GM19438 (cell line): Measurements from ENCODE around the gene DLGAP1.
"Not testable (repeated sequence)": the region's sequence is repeated elsewhere in the genome, so short reads cannot be mapped to it uniquely, and the experiment has no call there.

Experiments used
- ATAC-seq: cut with Tn5 transposase; IDR thresholded peaks from one replicate; pipeline ENCODE4 v1.9.1; 2021; ENCODE audit warnings: low read depth; ENCODE audit not compliant: unreplicated experiment

Gene DLGAP1

DNA sequence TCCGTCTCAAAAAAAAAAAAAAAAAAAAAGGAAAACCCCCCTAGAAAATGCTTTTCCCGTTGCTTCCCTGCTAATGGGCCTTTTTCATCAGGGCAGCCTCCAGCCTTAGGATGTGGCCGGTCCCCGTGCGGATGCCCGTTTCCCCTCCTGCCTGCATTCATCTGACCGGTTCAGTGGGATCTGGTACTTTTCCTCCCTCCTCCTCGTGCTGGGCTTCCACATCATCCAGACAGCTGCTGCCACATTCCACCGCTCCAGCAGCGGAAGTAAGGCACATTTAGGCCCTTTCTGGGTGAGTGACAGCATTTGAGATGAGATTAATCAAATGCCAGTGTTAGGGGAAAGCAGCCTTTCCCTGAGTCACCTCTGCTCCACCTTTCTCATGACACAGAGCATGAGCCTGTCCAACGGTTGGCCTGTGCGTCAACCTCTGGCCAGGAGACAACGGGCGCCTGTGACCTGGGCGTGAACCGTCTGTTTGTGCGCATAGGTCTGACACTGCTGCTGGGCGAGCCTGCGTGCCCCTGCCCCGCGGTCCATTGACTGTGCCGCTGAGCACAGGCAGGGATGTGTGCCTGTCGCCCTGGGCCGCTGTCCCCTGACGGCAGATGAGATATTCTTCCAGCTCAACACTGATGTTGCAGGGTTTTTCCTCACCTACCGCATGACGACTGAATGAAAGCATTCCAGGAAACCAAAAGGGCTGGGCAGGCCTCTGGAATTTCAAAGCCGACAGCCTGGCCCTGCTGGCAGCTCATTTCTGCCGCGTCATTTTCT, 831.1 kb downstream of the DLGAP1 start:
- no peak for ATAC-seq

DNA sequence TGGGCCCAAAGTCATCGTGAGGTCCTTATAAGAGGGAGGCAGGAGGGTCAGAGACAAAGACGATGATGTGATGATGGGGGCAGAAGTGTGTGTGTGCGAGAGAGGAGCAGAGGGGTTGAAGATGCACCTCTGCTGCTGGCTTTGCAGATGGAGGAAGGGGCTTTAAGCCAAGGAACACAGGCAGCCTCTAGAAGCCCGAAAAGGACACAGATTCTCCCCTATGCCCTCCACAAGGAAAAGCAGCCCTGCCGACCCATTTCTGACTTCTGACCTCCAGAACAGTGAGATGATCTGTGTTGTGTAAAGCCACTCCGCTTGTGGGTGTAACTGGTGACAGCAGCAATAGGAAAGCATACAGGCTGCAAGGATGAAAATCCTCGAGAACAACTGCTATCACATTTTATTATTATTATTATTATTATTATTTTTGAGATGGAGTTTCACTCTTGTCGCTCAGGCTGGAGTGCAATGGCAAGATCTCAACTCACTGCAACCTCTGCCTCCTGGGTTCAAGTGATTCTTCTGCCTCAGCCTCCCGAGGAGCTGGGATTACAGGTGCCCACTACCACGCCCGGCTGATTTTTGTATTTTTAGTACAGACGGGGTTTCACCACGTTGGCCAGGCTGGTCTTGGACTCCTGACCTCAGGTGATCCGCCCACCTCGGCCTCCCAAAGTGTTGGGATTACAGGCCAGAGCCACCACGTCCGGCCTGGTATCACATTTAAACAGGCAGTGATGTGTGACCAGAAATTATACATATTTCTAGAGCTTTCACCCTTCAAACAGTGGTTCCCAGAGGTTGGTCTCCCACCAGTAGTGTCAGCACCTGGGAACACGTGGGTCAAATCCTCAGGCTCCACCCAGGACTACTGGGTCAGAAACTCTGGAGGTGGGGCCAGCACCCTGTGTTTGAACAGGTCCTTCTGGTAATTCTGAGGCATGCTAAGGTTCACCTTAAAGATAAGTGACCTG, 834.7 kb downstream of the DLGAP1 start:
- ATAC-seq: no peak

DNA sequence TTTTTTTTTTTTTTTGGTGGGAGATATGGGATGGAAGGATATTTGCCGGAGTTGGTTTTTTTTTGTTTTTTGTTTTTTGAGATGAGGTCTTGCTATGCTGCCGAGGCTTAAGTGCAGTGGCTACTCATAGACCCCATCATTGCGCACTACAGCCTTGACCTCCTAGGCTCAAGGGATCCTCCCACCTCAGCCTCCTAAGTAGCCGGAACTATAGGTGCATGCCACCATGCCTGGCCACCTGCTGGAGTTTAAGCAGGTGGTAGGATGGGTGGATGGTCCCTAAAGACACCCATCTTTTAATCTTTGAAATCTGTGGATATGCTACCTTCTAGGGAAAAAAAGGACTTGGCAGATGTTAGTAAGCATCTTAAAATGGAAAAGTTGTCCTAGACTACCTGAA, 835.4 kb downstream of the DLGAP1 start:
- ATAC-seq: no peak

DNA sequence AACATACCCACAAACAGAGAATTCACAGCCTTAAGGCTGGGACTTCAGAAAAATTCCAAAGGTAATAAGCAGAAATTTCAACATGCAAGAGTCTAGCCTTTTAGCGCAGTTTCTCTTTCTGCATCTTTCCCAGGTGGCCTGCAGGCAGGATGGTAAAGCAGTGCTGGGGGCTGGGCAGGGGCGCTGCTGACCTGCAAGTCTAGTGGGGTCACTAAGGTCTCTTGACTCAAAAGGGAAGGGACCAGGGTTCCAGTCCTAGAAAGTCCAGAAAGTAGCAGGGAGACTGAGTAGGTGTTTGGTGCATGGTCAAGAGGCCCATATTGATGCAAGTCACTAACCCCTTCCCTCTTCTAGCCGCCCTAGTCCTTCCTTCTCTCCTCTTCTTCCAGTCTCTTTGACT, 835.9 kb downstream of the DLGAP1 start:
- ATAC-seq: no peak

DNA sequence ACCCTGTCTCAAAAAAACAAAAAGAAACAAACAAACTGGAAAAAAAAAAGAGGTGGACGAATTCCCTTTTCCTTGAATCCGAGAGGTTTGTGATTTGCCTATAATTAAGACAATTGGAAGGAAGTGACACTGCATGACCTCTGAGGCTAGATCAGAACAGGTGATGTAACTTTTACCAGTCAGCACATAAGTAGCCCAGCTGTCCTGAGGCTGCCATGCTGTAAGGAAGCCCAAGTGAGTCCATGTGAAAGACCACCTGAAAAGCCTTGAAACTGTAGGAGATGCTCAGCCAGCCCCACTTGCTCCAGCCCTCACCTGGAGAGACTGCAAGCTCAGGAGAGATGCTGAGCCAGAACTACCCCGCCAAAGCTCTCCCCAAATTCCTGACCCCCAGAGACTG, 838.4 kb downstream of the DLGAP1 start:
- no peak for ATAC-seq

DNA sequence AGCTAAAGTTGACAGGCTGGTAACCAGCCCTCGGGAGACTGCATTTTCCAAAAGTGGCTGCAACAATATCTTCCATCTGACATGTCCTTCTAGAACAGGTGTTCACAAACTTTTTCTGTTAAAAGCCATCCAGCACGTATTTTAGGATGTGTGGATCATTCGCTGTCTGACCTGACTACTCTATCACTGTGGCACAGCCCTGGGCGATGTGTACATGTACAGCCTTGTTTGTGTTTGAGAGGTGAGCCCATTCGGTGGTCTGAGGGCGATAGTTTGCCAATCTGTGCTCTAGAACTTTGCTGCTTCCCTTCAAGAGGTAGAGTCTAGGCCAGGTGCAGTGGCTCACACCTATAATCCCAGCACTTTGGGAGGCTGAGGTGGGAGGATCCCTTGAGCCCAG, 839.0 kb downstream of the DLGAP1 start:
- ATAC-seq: no peak

DNA sequence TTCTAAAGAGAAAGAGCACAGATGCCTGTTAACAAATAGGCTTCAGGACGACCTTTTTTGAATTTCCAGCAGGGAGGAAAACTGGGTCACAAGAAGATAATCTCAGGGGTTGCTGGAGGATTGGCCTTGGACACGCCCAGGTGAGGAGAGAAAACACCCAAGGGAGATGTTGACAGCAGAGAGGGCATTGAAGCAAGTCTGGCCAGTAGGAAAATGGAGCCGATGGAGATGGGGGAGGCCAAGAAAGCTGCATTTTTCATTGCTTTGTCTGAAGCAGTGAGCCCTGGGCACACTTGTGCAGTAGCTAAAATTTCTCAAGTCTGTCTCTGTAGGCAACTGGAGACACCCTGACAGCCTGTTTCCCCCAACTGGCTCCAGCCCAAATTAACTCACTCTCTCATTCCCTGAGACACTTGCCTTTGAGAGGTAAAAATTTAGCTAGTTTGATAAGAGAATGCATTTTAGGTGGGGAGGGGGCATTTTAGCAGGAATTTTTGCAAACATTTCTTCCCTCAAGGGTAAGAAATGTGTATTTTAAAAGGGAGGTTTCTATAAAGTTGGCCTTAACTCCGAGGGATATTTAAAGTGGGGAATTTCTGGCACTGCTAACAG, 839.6 kb downstream of the DLGAP1 start:
- ATAC-seq: no peak

DNA sequence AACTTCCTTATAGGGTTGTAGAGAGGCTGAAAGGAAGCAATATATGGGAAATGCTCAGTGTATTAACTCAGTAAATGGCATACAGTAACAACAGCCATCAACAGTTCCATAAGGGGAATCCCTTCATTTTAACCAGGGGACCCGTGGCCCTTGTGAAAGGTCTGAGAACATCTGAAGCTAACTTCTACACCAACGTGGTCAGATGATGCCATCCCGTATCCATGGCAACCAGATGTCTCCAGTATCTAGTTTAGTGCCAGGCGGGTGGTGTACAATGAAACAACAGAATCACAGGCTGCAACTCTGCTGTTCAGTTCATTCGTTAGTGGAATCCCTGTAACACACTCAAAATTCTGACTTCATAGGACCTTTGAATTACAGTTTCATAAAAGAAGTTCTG, 842.8 kb downstream of the DLGAP1 start:
- ATAC-seq: no peak

DNA sequence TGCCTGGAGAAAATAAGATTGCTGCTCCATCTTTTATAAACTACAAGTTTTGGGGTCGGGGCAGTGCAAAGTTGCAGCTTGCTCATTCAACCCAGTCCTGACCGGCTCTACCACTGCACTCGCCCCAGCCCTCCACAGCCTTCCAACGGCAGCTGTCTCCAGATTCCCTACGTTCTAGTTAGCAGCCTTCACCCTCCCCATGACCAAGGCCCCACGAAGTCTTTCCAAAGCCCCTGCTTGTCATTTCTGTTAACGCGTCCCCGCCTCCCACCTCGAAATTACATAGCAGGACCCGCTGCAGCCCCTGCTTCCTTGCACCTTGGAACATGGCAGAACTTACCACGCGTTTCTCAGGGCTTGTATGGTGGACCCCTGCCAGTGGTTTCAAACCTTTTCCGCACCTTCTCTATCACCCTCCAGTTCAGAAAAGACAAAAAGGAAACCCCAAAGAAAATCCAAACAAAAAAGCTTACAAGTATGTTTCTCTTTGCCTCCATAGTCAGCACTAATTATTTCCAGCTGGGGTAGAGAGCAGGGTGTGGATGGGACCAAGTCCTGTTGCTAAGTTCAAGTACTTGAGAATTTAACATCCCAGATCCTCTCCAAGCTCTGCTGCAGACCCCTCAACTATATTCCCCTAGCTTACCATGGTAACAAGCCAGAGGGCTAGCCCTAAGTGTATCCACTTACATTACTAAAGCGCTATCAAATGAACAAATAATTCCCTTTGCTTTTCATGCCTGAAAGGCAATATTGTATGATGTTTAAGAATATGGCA, 843.6 kb downstream of the DLGAP1 start:
- ATAC-seq: no peak

DNA sequence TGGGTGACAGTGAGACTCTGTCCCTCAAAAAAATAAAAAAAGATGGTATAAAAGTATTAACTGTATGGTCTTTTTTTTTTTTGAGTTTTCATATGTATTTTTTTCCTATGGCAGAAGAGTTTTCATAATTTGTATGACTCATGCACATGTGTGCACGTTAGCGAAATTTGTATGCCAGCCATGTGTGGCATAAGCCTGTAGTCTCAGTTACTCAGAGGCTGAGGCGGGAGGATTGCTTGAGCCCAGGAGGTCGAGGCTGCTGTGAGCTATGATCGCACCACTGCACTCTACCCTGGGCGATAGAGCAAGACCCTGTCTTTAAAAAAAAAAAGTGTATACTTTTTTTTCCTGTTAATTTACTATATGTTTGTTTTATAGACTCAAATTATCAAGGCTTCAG, 844.3 kb downstream of the DLGAP1 start:
- ATAC-seq: no peak

DNA sequence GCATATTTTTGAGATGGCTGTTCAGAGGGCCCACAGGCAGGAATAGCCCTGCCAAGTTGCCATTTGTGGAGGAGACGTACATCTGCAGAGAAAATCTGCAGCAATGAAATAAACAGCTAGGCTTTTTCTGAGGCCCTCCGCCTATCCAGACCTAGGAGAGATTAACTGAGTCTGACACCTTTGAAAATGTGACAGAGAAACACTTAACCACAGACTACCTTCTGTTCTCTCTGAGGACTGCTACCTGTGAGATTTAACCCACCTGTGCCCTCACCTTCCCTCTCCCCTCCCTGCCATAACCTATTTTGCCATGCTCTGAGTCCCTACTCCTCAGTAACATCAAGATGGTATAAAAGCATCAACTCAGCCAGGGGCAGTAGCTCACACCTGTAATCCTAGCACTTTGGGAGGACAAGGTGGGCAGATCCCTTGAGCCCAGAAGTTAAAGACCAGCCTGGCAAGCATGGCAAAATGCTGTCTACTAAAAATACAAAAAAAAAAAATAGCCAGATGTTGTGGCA, 844.9 kb downstream of the DLGAP1 start:
- ATAC-seq: no peak

DNA sequence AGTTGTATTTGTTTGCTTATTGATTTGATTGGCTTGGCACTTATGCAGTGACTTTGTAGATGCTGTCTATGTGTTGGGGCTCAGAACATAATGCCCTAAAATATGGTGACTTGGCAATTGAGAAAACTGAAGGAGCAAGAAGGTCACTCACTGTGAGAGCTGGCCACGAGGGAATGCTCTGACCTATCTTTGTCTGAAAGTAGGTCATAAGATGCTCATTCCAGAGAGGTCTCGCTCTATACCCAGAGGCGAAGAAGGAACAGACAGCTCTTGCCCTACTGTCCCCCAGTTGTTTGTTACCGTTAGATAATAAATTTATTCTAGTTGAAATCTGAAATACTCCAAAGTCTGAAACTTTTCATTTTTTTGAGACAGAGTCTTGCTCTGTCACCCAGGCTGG, 846.6 kb downstream of the DLGAP1 start:
- no peak for ATAC-seq

DNA sequence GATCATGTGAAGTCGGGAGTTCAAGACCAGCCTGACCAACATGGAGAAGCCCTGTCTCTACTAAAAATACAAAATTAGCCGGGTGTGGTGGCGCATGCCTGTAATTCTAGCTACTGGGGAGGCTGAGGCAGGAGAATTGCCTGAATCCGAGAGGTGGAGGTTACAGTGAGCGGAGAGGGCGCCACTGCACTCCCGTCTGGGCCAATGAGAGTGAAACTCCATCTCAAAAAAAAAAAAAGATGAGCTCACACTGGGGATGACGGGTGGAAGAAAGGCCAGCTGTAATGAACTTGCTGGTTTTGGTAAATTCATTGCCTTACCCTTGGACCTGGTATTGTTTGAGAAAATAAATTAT, 847.0 kb downstream of the DLGAP1 start:
- not testable (repeated sequence) for ATAC-seq

DNA sequence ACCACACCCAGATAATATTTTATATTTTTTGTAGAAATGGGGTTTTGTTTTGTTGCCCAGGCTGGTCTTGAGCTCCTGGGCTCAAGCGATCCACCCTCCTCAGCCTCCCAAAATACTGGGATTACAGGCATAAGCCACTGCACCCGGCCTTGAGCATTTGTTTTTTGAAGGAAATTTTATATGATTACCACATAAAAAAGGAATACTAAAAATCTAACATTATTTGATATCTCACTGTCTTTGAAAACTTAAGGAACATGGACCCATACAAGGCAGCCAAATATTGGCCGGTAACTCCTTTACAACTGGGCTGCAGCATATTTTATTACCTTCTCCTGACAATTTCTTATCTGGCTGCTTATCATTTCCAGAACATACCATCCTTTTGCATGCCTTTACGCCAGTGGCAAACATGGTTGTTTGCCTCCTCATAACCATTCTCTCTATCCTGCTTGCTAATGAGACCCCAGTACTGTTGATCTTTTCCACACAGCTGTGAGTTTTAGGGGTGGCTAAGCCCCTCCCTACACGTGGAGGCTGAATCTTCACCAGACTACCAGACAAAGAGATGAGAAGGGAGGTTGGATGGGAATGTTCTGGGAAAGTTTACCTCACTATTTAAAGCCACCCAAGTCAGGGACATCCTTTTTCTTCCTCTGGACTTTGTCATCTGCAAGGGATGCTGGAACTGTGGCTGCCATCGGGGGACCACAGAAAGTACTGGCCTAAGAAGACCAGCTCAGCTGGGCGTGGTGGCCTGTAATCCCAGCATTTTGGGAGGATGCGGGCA, 847.6 kb downstream of the DLGAP1 start:
- ATAC-seq: no peak

DNA sequence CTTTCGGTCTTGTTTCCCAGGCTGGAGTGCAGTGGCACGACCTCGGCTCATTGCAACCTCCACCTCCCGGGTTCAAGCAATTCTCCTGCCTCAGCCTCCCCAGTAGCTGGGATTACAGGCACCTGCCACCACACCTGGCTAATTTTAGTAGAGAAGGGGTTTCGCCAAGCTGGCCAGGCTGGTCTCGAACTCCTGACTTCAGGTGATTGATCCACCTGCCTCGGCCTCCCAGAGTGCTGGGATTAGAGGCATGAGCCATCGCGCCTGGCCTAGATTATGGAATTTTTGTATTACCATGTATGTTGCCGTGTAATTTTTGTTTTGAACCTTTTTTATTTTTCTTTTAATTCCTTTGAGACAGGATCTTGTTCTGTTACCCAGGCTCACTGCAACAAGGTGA, 848.2 kb downstream of the DLGAP1 start:
- ATAC-seq: not testable (repeated sequence)

DNA sequence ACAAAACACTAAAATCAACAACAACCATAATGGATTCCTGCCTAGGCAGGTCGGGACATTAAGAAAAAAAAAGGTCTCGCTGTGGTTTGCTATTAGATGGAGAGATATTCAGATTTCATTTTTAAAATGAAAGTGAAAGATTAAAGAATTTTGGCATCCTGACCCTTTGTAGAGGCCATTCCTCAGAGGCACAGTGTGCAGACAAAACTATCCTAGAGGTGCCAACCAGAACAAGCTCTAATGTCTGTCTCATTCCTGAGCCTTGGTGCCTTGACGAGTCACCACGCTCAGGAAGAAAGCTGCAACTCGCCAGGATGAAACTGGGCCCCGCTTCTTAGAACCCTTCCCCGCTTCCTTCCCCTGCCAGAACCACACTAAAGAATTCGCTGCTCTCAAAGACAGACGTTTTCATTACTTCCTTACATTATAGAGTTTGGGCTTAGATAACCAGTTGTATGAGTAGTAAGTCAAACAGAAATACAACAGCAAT, 849.1 kb downstream of the DLGAP1 start:
- no peak for ATAC-seq

DNA sequence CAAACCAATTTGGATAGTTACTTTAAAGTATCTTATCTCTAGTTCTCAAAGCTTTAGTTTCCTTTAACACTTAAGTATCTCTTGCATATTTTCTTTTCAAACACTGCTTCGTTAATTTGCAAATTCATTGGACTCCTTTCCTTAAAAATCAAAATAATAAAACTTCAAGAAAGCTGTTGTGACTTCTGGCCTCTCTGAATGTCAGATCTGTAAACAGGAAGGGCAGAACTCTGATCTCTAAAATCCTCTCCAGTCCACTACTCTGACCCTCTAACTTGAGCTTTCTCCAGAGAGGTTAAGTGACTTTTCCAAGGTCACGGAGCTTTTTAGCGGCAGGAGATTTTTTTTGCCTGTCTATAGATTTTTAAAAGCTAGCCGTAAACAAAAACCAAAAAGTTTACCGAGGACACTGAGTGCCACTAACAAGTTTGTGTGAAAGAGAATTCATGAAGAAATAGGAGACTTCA, 849.6 kb downstream of the DLGAP1 start:
- ATAC-seq: no peak

DNA sequence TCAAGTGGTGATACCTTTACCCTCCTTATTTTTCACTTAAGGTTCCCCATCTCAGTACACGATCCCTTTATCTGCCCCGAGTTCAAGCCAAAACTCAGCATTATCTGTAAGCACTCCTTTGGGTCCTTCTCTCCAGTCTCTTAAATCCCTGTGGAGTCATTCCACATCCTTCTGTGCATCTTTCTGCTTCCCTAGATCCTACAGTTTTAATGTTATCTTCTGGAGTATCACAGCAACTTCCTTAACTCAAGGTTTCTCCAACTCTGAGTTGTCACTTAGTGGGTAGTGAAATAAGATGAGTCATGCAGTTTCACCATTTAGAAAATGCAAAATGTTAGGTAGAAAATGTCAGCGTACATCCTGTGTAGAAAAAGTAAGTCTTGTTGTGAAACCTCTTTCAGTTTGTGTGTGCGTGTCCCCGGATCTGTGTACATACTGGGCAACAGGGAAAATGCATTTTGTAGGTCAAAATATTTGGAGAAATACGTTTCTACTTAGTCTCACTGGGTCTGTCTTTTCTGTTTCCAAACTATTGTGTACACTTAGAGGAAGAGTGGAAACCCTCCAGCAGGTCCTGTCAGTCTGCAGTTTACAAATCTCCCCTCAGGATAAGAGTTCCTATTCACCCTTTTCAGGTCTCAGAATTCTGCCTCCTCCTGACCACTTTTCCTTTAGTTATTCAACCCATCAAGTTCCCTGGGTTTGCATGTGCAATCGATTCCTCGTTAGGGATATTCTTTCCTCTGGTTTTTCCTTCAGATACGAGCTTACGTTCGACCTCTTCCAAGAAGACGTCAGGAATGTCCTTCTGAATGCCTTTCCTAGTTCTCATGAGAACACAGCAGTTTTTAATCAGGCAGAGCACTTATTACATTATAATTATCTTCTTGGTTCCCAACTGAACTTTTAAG, 850.4 kb downstream of the DLGAP1 start:
- ATAC-seq: peak; percentile 83

DNA sequence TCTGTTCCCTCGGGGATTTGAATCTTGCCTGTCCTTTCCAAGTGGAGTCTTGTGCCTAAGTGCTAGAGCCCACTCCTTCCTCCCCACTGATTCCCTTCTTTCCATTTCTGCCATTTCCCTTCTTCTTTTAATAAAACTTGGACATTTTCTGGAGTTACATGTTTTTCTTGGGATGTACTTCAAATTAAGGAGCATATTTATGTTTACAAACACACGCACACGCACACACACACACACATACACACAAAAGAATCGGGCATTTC, 850.9 kb downstream of the DLGAP1 start:
- no peak for ATAC-seq
